ENCODE data around the gene SIGMAR1. TPM values are rescaled to one million over a fixed set of nuclear protein-coding genes. Genes with fewer than 3 reads are reported as not detected.

Gene SIGMAR1
- polyA plus RNA-seq, 1 donor from 2014 or later: 52.5 TPM

DNA sequence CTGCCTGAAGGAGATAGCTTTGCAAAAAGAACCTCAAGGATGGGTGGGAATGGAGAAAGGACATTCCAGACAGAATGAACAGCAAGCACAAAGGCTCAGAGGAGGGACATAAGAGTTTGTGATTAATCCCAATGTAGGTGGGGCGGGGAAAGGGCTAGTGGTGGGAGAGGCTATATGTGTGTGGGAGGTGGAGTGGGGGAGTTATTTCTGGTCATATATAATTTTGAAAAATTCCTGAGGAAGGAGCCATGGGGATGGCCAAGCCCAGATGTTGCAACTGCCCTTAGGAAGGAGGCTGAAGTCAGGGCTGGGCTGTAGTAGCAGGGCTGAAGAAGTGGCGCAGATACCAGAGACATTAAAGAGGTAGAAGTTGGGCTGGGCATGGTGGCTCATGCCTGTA lies 38.3 kb upstream of the SIGMAR1 start:
- no peaks in the 10 kb centered on the region for H4K20me1 ChIP-seq (ENCODE audit: insufficient read depth)
- H3F3A ChIP-seq (ENCODE audit: insufficient read depth, low read length, poor library complexity, severe bottlenecking): no peaks in the 10 kb centered on the region
- H3K9me2 ChIP-seq (ENCODE audit: insufficient read depth, low read length): no peaks in the 10 kb centered on the region
- H3K27me3 ChIP-seq (ENCODE audit: insufficient read depth, low read depth, low read length): no peaks in the 10 kb centered on the region
- TF ChIP-seq, protein P1, sequence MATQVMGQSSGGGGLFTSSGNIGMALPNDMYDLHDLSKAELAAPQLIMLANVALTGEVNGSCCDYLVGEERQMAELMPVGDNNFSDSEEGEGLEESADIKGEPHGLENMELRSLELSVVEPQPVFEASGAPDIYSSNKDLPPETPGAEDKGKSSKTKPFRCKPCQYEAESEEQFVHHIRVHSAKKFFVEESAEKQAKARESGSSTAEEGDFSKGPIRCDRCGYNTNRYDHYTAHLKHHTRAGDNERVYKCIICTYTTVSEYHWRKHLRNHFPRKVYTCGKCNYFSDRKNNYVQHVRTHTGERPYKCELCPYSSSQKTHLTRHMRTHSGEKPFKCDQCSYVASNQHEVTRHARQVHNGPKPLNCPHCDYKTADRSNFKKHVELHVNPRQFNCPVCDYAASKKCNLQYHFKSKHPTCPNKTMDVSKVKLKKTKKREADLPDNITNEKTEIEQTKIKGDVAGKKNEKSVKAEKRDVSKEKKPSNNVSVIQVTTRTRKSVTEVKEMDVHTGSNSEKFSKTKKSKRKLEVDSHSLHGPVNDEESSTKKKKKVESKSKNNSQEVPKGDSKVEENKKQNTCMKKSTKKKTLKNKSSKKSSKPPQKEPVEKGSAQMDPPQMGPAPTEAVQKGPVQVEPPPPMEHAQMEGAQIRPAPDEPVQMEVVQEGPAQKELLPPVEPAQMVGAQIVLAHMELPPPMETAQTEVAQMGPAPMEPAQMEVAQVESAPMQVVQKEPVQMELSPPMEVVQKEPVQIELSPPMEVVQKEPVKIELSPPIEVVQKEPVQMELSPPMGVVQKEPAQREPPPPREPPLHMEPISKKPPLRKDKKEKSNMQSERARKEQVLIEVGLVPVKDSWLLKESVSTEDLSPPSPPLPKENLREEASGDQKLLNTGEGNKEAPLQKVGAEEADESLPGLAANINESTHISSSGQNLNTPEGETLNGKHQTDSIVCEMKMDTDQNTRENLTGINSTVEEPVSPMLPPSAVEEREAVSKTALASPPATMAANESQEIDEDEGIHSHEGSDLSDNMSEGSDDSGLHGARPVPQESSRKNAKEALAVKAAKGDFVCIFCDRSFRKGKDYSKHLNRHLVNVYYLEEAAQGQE (IDR thresholded peaks at IDR 0.05; ENCODE audit: borderline replicate concordance): no peak
- TF ChIP-seq MXI1 (conservative IDR thresholded peaks at IDR 0.05; ENCODE audit: poor library complexity, severe bottlenecking) (no peak), SMC3 (conservative IDR thresholded peaks at IDR 0.05; ENCODE audit: poor library complexity) (no peak), RAD21 (conservative IDR thresholded peaks at IDR 0.05) (no peak), POLR2AphosphoS5 (IDR thresholded peaks at IDR 0.05) (no peak), EZH2 (IDR thresholded peaks at IDR 0.05; ENCODE audit: borderline replicate concordance, insufficient read depth, low read length, poor library complexity, severe bottlenecking) (no peak), TAF1 (IDR thresholded peaks at IDR 0.05; ENCODE audit: low read depth) (no peak), EP300 (conservative IDR thresholded peaks at IDR 0.05; ENCODE audit: poor library complexity, severe bottlenecking) (no peak)
- TF ChIP-seq, protein P2, sequence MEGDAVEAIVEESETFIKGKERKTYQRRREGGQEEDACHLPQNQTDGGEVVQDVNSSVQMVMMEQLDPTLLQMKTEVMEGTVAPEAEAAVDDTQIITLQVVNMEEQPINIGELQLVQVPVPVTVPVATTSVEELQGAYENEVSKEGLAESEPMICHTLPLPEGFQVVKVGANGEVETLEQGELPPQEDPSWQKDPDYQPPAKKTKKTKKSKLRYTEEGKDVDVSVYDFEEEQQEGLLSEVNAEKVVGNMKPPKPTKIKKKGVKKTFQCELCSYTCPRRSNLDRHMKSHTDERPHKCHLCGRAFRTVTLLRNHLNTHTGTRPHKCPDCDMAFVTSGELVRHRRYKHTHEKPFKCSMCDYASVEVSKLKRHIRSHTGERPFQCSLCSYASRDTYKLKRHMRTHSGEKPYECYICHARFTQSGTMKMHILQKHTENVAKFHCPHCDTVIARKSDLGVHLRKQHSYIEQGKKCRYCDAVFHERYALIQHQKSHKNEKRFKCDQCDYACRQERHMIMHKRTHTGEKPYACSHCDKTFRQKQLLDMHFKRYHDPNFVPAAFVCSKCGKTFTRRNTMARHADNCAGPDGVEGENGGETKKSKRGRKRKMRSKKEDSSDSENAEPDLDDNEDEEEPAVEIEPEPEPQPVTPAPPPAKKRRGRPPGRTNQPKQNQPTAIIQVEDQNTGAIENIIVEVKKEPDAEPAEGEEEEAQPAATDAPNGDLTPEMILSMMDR (IDR thresholded peaks at IDR 0.05; ENCODE audit: poor library complexity, severe bottlenecking): no peak
- H3K9ac ChIP-seq (ENCODE audit: low read length): no peak overlapping the region
- no peak overlapping the region for H3K4me3 ChIP-seq (ENCODE audit: low read length)
- no peaks in the 10 kb centered on the region for H3K79me2 ChIP-seq (replicated peaks; ENCODE audit: insufficient read depth, low read length)
- H3K9me3 ChIP-seq (ENCODE audit: low read length): no peaks in the 10 kb centered on the region
- H2AFZ ChIP-seq (ENCODE audit: low read depth, low read length): no peak overlapping the region
- no peaks in the 10 kb centered on the region for H3K36me3 ChIP-seq (ENCODE audit: insufficient read depth, low read length)
- no peak overlapping the region for H3K27ac ChIP-seq (ENCODE audit: low read length)
- H3K4me2 ChIP-seq (ENCODE audit: low read length): no peak overlapping the region

DNA sequence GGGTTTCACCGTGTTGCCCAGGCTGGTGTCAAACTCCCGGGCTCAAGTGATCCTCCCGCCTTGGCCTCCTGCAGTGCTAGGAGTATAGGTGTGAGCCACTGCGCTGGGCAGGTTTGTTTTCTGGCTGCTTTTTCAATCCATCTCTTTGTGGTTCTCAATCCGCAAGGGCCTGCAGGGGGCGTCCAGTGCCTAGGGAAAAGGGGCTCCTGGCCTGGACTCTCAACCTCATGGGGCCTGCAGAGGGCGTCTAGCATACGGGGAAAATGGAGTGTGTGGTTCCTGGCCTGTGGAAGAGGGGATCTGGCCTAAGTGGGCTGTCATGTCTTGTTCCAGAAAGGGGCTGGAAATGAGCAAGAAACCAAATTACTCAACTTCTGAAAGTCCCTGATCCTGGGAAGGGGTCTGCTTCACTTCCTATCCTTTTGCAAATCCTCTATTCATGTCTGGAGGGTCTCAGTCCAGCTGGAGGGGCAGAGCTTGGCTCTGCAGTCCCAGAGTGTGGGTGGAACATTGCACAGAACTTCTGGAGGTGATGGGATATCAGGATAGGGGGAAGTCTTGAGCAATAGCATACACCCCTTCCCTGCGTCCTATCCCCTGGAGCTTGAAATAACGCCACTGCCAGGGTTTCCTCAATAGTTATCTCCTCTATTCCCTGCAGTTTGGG lies 37.6 kb upstream of the SIGMAR1 start:
- Histone ChIP-seq H3K79me2 (replicated peaks; ENCODE audit: insufficient read depth, low read length) (no peaks in the 10 kb centered on the region), H3K27me3 (ENCODE audit: insufficient read depth, low read depth, low read length) (no peaks in the 10 kb centered on the region), H3K27ac (ENCODE audit: low read length) (no peak overlapping the region), H3K4me2 (ENCODE audit: low read length) (no peak overlapping the region), H3K9me2 (ENCODE audit: insufficient read depth, low read length) (no peaks in the 10 kb centered on the region), H3K9me3 (ENCODE audit: low read length) (no peaks in the 10 kb centered on the region), H3K36me3 (ENCODE audit: insufficient read depth, low read length) (no peaks in the 10 kb centered on the region), H3K4me3 (ENCODE audit: low read length) (no peak overlapping the region), H4K20me1 (ENCODE audit: insufficient read depth) (no peaks in the 10 kb centered on the region), H3F3A (ENCODE audit: insufficient read depth, low read length, poor library complexity, severe bottlenecking) (no peaks in the 10 kb centered on the region), H3K9ac (ENCODE audit: low read length) (no peak overlapping the region), H2AFZ (ENCODE audit: low read depth, low read length) (no peak overlapping the region)
- TF ChIP-seq, protein P2 (IDR thresholded peaks at IDR 0.05; ENCODE audit: poor library complexity, severe bottlenecking): peak; percentile 23
- TF ChIP-seq EP300 (conservative IDR thresholded peaks at IDR 0.05; ENCODE audit: poor library complexity, severe bottlenecking): no peak
- no peak for TF ChIP-seq POLR2AphosphoS5 (IDR thresholded peaks at IDR 0.05)
- TF ChIP-seq, protein P1 (IDR thresholded peaks at IDR 0.05; ENCODE audit: borderline replicate concordance): no peak
- TF ChIP-seq EZH2 (IDR thresholded peaks at IDR 0.05; ENCODE audit: borderline replicate concordance, insufficient read depth, low read length, poor library complexity, severe bottlenecking): no peak
